Ascending aorta (tissue), 2 donors: ENCODE measurements around the gene SNX12. TPM values are rescaled to one million over a fixed set of nuclear protein-coding genes. Genes with fewer than 3 reads are reported as not detected.

Source experiments
- DNase-seq, 2 donors: peaks; one replicate each; pipeline ENCODE4 v3.0.0-alpha.2; 2019; ENCODE audit warnings: low spot score in 2 of 2
- H3K27ac ChIP-seq, 2 donors: fragments of 200-600 bp; sonication (generic); one replicate each; pipeline ENCODE4 v1.5.1; 2016 to 2017; ENCODE audit warnings: mild to moderate bottlenecking in 1 of 2
- H3K27me3 ChIP-seq: fragments of 200-600 bp; sonication (generic); one replicate; pipeline ENCODE4 v1.5.1; 2017
- H3K36me3 ChIP-seq, 2 donors: fragments of 200-600 bp; sonication (generic); one replicate each; pipeline ENCODE4 v1.5.1; 2016
- H3K4me1 ChIP-seq, 2 donors: fragments of 200-600 bp; sonication (generic); one replicate each; pipeline ENCODE4 v1.5.1; 2016 to 2017; ENCODE audit warnings: mild to moderate bottlenecking in 1 of 2
- H3K4me3 ChIP-seq, 2 donors: fragments of 200-600 bp; sonication (generic); one replicate each; pipeline ENCODE4 v1.5.1; 2016 to 2017; ENCODE audit warnings: mild to moderate bottlenecking in 1 of 2
- H3K9me3 ChIP-seq, 2 donors: fragments of 200-600 bp; sonication (generic); one replicate each; pipeline ENCODE4 v1.5.1; 2016
- intact Hi-C: fragments of 100-400 bp; cut with DNase I; formaldehyde crosslinking; loops from one replicate; pipeline ENCODE4 v1.15.1; 2023
- total RNA-seq: library from RNA; depleted of rRNA; stranded (reverse); fragments of >200 nt; gene quantifications from one replicate; pipeline ENCODE4 v1.1.0, GENCODE V29; 2016
- TF ChIP-seq, protein P1 (sequence below), 3 experiments: fragments of 200-600 bp in 2 of 3; fragments of 450-650 bp in 1 of 3; sonication (generic) in 2 of 3; IDR thresholded peaks; one replicate each; pipeline ENCODE4 v1.5.1; 2016 to 2019; ENCODE audit warnings: antibody characterized with exemption in 3 of 3, mild to moderate bottlenecking in 1 of 3, moderate library complexity in 1 of 3

Gene SNX12
- total RNA-seq, 1 donor from 2014 or later = 31.2 TPM

DNA sequence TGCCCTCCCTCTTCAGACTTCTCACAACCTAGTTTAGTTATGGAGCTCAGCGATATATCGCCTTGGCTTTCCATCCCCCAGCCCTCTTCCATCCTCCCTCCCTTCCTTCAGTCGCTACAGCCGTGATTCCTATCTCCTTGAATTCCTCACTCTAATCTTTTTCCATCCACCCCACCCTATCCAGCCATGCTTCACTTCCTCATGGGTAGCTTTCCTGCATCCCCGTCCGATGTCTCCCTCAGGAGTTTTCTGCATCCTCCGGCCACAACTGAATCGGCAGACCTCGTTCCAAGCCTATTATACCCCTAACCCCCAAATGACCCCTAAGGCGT lies 456 bp downstream of the SNX12 start:
- TF ChIP-seq, protein P1, sequence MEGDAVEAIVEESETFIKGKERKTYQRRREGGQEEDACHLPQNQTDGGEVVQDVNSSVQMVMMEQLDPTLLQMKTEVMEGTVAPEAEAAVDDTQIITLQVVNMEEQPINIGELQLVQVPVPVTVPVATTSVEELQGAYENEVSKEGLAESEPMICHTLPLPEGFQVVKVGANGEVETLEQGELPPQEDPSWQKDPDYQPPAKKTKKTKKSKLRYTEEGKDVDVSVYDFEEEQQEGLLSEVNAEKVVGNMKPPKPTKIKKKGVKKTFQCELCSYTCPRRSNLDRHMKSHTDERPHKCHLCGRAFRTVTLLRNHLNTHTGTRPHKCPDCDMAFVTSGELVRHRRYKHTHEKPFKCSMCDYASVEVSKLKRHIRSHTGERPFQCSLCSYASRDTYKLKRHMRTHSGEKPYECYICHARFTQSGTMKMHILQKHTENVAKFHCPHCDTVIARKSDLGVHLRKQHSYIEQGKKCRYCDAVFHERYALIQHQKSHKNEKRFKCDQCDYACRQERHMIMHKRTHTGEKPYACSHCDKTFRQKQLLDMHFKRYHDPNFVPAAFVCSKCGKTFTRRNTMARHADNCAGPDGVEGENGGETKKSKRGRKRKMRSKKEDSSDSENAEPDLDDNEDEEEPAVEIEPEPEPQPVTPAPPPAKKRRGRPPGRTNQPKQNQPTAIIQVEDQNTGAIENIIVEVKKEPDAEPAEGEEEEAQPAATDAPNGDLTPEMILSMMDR (IDR thresholded peaks at IDR 0.05) = no peak
- Histone ChIP-seq H3K4me3 (peak overlapping the region; percentile 55 to 68), H3K27me3 (no peaks in the 10 kb centered on the region), H3K9me3 (no peaks in the 10 kb centered on the region), H3K27ac (peak overlapping the region; percentile 70 to 85), H3K36me3 (no peaks in the 10 kb centered on the region), H3K4me1 (peaks cover 0 to 4% of the 10 kb centered on the region in 2 donors)
- DNase-seq = no peak
- intact Hi-C loops = loop anchor here (1.0 kb wide), 3 partner anchors 28 to 112 kb away; partner anchors contain the start of genes FOXO4 and MED12

GRCh38 chrX:71067089-71067488 lies 1.0 kb downstream of the SNX12 start:
- no peak for DNase-seq
- H3K9me3 ChIP-seq = no peaks in the 10 kb centered on the region
- intact Hi-C loops = no loop called here
- peaks cover 0 to under 1% of the 10 kb centered on the region in 2 donors for H3K36me3 ChIP-seq
- H3K27ac ChIP-seq = peak overlapping the region; percentile 70 to 85
- no peaks in the 10 kb centered on the region for H3K27me3 ChIP-seq
- peak overlapping the region; percentile 55 to 68 for H3K4me3 ChIP-seq
- peaks cover 0 to 4% of the 10 kb centered on the region in 2 donors for H3K4me1 ChIP-seq
- TF ChIP-seq, protein P1 (IDR thresholded peaks at IDR 0.05) = no peak

- intact Hi-C loops = no loop called here
- H3K4me1 ChIP-seq = no peaks in the 10 kb centered on the region
- TF ChIP-seq, protein P1 (IDR thresholded peaks at IDR 0.05) = no peak
- H3K36me3 ChIP-seq = peaks cover 16 to 27% of the 10 kb centered on the region in 2 donors
- H3K9me3 ChIP-seq = no peaks in the 10 kb centered on the region
- no peak overlapping the region for H3K27ac ChIP-seq
- DNase-seq = no peak
- no peaks in the 10 kb centered on the region for H3K27me3 ChIP-seq
- H3K4me3 ChIP-seq = no peak overlapping the region
Observed at GRCh38 chrX:71060127-71060526, 8.0 kb downstream of the SNX12 start.

DNA sequence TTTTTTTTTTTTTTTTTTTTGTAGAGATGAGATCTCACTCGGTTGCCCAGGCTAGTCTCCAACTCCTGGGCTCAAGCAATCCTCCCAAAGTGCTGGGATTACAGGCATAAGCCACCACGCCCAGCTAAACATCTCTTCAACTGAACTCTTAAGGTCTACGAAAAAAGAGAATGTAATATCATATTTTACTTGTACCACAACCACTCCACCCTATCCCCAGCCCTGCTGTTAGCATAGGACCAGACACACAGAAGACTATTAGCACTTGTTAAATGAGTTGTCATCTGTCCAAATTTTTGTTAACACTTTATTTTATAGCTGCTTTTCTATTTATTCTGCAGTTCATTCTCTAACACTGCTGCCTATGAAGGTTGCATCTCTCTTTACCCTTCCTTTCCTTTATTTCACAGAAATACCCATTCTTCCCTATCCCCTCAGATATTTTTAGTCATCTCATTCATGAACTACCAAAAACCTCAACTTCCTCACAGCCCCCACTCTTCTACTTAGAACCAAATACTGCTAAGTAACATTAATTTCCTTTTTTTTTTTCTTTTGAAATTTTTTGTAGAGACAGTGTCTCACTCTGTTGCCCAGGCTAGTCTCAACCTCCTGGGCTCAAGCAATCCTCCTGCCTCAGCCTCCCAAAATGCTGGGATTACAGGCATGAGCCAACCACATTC lies 10.1 kb downstream of the SNX12 start:
- H3K4me3 ChIP-seq = no peak overlapping the region
- intact Hi-C loops = no loop called here
- TF ChIP-seq, protein P1 (IDR thresholded peaks at IDR 0.05) = no peak

GRCh38 chrX:71056867-71057266 lies 11.3 kb downstream of the SNX12 start:
- H3K27me3 ChIP-seq = no peaks in the 10 kb centered on the region
- intact Hi-C loops = no loop called here

More for the DNA sequence above, 10.1 kb downstream of the SNX12 start:
- DNase-seq = no peak
- Histone ChIP-seq H3K9me3 (no peaks in the 10 kb centered on the region), H3K27ac (no peak overlapping the region), H3K36me3 (peaks cover 16 to 27% of the 10 kb centered on the region in 2 donors), H3K4me1 (no peaks in the 10 kb centered on the region), H3K27me3 (no peaks in the 10 kb centered on the region)

More at GRCh38 chrX:71056867-71057266, 11.3 kb downstream of the SNX12 start:
- H3K9me3 ChIP-seq = no peaks in the 10 kb centered on the region
- no peak overlapping the region for H3K4me3 ChIP-seq
- no peak overlapping the region for H3K27ac ChIP-seq
- H3K4me1 ChIP-seq = no peaks in the 10 kb centered on the region
- peaks cover 15 to 24% of the 10 kb centered on the region in 2 donors for H3K36me3 ChIP-seq
- TF ChIP-seq, protein P1 (IDR thresholded peaks at IDR 0.05) = no peak
- no peak for DNase-seq
